ENCODE measurements around the gene NRARP.

The NRARP gene

DNA sequence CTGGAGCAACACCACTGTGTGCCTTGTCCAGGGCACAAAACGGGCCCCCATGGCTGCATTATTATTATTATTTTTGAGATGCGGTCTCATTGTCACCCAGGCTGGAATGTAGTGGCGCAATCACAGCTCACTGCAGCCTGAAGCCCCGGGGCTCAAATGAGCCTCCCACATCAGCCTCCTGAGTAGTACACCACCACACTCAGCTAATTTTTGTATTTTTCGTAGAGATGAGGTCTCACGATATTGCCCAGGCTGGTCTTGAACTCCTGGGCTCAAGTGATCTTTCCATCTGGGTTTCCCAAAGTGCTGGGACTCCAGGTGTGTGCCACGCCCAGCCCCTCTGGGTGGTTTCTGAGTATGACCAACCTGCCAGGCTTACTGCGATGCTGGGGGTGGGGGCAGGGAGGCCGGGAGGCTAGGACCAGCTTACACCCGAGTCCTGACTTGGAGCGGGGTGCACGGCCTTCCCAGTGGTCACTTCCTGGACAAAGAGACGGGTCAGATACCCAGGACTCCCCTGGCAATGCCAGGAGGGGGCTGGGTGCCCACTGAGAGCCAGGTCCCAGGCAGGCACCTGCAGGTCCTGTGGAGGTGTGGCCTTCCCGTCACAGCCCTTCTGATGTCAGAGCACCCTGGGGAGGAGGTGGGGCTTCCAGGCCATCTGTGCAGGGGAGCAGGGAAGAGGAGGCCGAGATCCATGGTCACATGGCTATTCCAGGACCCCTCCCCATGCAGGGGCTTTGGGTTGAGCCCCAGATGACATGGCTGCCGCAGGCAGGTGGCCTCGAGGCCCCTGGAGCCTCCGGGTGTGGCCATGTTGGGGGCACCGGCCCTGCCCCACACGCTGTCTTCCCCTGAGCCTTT, 8.3 kb upstream of the NRARP start:
- DNase-seq: no peak

DNA sequence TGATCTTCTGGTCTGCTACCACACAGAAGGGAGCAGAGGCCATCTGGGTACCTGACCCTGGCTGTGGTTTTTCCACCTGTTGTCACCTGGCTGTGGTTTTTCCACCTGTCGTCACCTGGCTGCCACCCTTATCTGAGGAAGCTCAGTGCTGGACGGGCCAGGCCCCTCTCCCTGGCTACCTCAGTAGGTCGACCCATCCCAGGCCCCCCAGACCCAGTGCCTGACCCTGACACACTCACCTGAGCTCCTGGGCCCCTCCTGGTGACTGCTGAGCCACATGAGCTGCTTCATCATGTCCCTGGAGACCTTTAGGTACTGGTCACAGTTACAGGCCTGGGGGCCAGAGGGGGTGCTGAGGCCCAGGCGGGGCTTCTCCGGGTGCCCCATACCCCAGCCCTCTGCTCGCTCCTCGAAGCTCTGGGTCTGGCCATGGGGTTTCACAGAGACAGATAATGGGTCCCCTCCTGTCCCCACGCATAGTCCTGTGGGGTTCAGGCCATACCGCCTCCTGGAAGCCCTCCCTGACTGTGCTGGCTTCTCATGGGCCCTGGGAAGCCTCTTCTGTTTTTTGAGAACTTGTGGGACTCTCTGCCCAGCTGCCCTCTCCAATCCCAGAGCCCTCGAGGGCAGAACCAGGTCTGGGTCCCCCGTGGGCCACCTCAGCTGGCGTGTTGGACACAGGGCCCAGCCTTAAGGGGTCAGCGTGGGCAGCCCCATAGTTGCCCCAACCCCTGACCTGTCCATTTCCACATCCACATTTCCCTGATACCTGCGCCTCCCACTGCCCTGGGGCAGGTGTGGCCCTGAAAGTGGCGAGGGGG, 7.5 kb upstream of the NRARP start:
- no peak for DNase-seq

DNA sequence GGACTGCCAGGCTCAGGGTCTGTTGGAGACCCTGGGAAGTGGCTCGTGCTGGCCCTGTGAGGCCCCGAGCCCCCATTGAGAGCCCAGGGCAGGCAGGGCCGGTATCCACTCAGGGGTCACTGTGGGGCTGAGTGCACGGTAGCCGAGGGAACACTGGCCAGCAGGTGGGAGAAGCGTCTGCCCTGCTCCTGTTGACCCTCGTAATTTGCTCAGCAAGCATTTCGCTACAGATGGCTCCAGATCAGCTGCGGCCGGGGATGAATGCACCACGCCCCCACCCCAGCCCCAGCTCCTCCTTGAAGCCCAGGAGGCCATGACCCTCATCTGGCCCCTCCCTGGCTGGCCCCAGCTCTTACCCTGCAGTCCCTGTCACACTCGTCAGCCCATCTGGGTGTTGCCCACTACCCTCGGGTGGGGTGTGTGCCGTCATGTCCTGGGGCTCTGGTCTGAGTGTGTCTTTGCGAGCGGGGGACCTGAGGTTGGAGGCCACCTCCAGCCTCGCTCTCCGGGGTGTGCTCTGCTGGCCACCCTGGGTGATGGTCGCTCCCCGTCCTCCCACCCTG, 6.1 kb upstream of the NRARP start:
- no peak for DNase-seq

DNA sequence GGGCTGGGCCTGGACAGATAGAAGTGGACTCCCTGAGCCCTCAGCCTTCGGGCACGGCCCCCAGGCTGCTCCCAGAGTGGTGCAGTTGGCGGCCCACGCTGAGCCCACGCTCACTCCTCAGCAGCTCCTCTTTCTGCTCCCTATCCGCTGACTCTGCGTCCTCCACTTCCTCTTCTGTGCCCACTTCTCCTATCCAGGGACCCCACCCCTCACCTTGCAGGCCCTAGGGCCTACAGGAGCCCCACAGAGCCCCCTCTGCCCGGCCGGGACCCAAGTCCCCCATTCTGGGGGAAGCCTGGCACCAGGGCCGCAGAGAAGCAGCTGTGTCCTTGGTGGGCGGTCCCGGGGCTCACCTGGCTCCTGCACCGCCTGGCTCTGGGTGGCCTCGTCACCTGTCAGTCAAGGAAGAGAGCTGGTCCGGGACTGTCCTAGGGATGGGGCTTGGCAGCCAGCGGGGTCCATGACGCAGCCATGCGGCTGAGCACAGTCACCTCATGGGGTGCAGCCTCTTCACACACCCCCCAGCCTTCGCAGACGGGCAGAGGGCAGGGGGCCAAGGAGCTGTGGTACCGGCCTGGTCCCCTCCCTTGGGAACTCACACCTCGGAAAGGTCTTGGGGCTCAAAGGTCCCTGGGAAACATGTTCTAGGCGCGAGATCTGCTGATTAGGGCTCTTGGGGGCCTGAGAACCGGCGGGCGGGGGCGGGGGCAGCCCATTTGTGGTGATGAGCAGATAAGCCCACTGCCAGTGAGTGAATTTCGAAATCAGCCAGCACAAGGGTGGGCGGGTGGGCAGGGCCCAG, 5.4 kb upstream of the NRARP start:
- no peak for DNase-seq

DNA sequence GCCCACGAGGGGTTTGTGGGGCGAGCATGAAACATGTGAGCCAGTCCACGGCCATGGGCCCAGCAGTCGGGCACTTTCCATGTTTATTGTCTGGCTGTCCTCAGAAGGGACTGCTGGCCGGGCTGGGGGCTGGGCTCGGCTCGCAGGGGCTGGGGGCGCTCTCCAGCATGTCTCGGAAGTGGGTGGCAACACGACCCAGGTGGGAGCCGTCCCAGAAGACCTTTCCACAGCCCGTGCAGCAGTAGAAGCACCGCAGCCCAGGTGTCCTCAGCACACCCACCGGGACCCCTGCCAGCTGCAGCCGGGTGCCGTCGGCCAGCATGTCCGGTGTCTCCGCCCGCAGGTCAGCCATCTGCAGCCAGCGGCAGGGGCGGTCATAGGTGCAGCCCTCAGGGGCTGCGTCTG, 4.8 kb upstream of the NRARP start:
- DNase-seq: no peak

DNA sequence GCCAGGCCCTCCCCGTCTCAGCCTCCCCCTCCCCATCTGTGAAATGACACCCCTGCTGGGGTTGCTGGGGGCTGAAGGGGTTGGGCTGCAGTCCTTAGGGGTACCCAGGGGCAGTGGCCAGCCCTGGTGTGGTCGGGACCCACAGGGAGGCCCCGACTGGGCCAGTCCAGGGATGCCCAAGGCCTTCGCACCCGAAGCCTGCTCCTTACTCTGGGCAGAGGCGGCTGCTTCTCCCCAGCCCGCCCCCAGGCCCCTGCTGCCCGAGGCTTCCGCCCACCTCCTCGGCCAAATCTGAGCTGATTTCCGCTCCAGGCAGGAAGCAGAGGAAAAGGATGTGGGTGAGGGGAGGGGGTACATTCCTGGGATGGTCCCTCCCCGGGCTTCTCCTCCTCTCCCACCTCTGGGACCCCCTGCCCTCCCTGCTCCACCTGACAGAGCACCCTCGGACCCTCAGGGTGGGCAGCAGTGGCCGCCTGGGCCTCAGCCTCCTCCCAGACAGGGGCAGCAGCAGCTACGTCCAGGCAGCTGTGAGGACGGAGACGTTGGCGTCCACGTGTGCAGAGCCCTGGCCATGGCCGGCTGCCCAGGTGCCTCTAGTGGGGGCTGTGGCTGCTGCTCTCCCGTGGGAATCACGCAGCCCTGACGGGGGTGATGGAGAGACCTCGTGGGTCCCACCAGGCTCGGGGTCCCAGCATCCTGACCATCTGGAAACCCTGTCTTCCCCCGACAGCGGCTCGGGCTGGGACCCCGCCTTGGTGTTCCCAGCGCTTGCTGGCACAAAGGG, 4.2 kb upstream of the NRARP start:
- DNase-seq: no peak

DNA sequence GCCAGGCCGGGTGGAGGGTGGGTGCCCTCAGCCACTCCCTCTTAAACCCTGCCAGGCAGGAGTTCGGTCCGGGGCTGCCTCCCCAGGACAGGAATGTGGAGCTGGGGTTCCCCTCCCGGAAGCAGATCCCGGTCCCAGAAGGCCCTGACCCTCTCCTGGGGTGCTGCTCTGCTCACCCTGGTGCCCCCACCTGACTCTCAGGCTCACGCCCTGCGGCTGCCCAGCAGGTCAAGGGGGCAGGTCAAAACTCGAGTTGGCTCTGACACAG, 3.7 kb upstream of the NRARP start:
- DNase-seq: no peak

DNA sequence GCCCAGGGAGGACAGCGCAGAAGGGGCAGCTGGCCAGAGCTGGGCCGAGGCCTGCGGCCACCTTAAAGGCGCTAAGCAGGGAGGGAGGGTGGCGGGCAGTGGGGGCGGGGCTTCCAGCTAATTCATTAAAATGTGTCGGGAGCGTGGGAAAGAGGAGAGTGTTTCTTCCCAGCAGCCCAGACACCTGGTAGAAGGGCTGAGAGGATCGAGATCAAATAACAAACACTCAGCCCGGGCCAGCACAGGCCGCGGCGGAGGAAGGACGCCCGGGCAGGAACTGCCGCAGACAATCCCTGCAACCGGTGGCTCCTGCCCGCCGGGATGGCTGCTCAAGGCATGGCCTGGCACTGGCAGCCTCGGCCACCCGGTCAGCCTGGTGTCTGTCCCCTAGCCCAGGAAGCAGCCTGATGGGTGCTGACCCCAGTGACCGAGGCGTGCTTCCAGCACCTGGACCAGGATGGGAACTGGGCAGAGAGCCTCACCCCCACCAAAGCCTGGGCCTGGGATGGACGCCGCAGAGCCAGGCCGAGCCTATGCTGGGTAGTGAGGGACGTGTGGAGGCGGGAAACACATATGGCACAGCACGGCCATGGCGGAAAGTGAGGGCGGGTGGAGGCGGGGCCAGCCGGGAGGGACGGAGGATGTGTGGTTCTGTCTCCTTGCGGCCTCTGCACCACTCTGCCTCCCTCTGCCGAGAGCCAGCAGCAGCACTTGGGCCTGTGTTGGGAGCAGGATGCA, 3.2 kb upstream of the NRARP start:
- no peak for DNase-seq

DNA sequence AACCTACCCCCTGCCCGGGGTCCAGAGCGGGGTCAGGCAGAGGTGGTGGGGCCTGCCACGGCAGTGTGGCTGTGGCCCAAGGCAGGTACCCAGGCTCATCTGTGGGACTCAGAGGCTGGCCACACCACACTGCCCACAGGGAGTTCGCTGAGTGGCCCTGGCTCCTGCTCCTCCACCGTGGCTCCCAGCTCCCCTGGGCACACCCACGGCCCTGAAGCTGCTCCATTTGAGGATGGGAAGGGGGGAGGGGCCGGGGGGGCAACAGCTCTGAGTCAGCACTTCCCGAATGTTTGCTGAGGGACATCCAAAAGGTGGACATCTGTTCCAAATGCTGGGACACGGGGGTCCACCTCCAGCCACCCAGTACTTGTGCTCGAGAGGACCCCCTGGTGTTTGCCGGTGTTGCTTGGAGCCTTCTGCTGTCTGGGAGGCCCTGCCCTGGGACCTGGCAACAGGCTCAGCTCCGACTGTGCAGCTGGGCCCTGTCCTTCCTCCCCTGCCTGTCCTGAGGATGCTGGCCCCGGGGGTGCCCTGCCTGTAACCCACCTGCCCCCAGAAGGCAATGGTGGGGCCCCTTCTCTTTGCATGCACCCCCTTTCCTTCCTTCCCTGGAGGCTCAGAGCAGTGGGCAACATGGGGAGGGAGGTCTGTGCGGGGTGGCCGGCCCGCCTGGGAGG, 2.5 kb upstream of the NRARP start:
- no peak for DNase-seq

DNA sequence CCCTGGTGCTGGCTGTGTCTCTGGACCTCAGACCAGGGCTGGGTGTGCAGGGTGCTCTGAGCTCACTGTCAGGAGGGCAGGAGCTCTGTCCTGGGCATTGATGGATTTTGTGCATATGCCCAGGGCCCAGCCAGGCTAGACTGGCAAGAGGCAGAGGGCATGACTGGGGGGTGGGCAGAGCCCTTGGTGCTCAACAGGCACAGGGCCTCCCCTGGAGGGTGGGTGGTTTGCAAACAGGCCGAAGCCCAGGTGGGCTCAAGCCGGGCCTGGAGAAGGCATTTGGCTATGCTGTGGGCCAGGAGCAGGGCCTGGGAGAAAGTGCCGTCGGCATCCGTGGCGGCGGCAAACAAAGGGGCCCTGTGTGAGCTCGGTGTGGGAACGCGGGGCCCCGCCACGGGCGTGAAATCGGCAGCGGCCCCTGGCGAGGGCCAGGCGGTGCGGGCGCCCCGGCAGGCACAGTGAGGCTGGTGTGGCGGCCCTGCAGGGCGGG, 1.9 kb upstream of the NRARP start:
- no peak for DNase-seq

DNA sequence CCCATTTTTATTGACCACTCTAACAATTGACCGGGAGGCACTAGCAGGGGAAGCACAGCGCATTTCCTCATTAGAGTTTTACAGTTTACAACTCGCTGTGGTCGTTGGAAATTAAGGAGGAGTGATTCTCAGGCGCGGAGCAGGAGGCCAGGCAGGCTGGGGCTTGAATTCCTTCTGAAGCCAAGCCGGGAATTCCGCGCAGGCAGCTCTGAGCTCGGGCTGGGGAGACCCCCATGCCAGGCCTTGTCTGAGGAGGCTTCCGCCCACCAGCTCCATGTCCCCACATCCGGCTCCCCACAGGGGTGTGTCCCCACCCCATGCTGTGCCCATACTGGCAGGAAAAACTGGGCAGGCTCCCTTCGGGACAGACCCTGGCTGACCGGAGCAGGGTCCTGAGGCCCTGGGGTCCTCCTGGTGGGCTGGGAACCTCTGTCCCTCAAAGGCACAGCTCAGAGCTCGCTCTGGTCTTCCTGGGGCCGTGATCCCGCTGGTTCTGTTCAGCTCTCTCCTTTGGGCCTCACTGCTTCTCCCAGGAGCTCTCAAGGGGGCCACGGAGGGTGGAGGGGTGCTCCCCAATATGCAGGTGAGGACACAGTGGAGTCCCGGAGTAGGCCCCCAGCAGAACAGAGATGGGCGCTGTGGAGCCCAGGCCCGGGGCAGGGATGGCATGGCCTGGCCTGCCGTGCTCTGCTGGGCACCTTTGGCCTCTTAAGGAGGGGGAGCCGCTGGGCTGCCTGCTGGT, 1.3 kb upstream of the NRARP start:
- no peak for DNase-seq

DNA sequence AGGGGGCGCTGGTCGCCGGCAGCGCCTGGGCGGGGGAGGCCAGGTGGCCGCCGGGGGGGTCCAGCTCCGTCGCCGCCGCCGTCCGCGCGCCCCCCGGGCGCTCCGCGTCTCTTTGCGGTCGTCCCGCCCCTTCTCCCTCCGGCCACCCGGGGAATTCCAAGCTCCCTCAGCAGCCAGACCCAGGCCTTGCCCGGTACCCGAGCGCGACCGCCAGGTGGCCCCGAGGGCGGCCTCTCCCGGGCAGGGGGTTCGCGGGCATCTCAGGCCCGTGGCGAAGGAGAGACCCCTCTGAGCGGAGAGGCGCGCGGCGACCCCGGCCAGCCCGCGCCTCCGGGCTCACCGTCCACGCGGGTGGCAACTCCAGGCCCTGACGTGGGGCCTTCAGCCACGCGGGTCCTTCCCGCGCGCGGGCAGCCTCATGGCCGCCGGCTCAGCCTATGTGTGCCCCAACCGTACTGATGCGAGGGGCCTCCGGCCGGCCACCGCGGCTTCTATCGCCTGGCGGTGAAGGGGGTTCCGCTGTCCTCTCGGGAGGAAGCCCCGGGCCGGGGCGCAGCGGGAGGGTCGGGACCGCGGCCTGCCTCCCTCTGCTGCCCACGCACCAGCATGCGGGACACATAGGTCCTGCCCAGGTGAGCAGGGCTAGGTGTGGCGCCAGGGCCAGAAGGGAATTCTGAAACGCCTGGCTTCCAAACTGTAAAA, 529 bp upstream of the NRARP start:
- DNase-seq: peak; percentile 37

DNA sequence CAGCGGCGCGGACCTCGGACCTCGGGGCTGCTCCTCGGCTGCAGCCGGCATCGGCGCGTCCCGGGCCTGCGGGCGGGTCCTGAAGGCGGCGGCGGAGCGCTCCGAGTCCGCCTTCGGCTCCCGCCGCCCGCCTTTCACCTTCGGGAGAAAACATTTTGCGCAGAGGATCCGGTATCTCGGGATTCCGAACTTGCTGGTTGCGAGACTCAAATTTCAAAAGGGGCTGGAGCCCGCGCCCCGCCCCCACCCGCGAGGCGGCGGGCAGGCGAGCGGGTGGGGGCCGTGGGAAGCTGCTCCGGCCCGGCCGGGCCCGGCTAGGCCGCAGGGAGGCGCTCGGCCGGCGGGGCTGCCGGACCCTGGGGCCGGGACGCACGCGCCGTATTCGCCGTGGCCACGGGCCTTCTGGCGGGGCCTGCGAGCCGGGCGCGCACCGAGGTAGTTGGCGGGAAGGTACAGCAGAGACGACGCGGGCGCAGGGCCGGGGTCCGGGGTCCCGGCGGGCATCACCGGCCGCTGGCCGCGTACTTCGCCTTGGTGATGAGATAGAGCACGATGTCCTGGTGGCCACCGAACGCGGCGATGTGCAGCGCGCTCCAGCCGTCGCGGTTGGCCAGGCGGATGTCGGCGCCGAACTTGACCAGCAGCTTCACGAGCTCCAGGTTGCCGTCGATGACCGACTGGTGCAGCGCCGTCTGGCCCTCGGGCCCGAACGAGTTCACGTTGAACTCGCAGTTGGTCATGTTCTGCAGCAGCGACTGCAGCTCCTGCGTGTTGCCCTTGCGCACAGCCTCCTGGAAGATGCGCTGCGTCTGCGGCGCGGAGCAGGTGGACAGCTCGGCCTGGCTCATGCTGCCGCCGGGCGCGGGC, 757 bp downstream of the NRARP start:
- peak; percentile 33 for DNase-seq

DNA sequence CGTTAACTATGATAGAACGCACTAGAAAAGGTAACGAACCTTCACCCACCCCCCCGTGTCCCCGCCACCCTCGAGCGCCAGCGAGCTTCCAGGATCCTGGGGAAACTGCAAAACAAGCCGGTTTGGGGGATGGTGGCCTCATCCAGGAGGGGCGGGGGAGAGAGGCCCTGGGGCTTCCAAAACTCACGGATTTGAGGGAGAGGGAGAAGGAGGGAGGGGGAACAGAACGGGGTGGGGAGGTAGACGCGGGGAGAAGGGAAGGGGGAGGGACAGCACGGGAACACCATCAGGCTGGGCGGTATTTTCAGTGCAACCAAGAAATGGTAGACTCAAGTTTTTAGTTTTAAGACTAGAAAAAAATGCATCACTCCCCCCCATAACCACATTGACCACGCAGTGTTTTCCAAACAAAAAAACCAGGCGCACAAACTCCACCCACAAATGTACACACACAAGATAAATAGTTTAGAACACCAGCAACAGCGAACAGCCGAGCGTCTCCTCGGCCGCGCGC, 1.4 kb downstream of the NRARP start:
- DNase-seq: no peak

DNA sequence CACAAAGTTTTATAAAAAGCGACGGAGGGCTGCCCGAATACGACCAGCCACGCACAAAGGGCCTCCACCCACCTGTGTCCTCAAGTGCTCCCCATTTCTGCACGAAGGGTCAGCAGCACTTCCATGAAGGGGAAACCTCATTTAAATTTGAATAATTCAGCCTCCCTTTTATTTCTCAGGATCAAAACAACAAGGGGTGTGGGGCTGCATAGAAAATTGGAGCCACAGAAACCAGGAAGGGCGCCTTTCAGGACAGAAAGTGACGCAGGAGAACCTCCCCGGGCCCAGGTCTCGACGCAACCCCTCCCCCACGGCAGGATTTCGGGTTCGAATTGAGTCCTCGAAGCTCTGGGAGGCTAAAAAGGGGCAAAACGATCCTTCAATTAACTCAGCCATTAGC, 2.1 kb downstream of the NRARP start:
- no peak for DNase-seq

DNA sequence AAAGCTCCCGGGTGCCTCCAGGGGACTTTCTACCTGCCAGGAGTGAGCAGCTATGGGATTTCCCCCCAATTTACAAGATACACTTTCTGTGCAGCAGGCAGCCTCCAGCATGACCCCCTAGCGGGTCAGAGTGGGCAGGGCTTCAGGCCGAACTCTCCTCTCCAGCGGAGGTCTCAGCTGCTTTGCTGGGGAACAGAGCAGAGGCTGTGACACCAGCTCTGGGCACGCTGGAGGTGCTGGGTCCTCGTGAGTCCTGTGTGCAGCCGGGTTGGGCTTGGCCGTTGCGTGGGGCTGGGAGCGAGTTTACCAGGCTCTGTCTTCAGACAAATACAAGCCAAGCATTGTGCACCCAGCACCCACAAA, 2.9 kb downstream of the NRARP start:
- DNase-seq: no peak

DNA sequence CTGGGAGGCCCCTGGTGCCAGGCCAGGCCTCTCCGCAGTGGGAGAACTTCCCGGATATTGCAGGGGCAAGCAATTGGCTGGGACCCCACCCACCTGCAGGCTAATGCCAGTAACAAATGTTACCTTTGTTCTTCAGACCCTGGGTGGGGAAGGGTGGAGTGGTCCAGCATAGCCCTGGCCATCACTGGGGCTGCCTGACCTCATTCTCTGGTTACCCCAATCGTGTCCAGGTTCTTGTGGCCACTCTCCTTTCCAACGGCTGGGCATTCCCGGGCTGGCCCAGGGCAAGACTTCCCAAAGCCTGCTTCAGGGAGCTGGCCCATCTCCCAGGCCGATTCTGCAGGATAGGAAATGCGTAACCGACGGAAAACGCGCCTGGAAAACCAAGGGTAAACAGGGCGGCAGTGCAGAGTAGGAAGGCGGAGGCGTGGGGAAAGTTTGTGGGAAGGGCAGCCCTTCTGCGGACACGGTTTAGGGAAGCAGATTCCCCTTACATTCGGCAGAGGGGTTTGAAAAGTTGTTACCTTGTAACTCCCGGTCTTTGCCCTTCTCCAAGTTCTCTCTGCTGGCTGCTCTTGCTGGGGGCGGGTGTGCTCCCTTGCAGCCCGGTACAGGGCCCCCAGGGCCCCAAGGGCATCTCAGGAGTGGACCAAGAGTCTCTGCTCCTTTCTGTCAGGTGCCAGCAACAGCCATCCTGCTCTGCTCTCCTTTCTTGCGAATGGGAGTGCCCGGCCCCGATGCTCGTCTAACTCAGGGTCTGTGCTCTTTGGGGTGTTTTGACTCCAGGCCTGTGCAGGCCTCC, 3.5 kb downstream of the NRARP start:
- DNase-seq: no peak

DNA sequence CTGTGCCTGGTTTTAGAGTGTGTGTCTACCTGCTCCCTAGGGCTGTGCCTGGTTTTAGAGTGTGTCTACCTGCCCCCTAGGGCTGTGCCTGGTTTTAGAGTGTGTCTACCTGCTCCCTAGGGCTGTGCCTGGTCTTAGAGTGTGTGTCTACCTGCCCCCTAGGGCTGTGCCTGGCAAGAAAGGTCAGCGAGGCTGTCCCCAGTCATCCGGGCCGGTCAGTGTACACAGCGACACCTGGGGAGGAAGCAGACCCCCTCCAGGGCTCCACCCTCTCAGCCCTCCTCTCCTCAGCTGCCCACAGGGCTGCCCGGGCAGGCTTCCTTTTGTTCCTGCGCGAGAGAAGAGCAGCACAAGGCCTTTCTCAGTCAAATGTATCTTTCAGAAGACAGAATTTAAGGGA, 4.1 kb downstream of the NRARP start:
- DNase-seq: no peak
